A673 (cell line): ENCODE results near the gene F3. TPM values are rescaled to one million over a fixed set of nuclear protein-coding genes. Genes with fewer than 3 reads are reported as not detected.
A peak's percentile ranks its signal among the peaks of the same experiment; 100 is the strongest.

Experiments used
- BruUV-seq: library from RNA; stranded (reverse); fragments of 400-500 nt; replicated peaks from 2 replicates; lab custom pipeline; 2021; lab: Mats Ljungman, UMichigan
- CTCF ChIA-PET: fragments of 300-600 bp; sonication (Branson Sonifier 250); formaldehyde crosslinking; loops from one replicate; lab custom pipeline; 2022; ENCODE audit warnings: antibody characterized with exemption; lab: Charles Lee
- POLR2A ChIA-PET: fragments of 300-600 bp; sonication (Branson Sonifier 250); formaldehyde crosslinking; loops from one replicate; lab custom pipeline; 2022; ENCODE audit warnings: antibody characterized with exemption; ENCODE audit not compliant: low non-redundant PET; lab: Charles Lee
- DNase-seq: peaks from one replicate; pipeline ENCODE4 v3.0.0-alpha.2; 2015; ENCODE audit warnings: low spot score
- H3K27ac ChIP-seq: fragments of 200-600 bp; sonication (generic); 2 replicates; pipeline ENCODE4 v1.5.1; 2016; ENCODE audit warnings: mixed run types, low read depth, mild to moderate bottlenecking, mixed read lengths, antibody characterized with exemption, low read length; ENCODE audit not compliant: poor library complexity, severe bottlenecking
- H3K27me3 ChIP-seq: fragments of 200-600 bp; sonication (generic); replicated peaks from 2 replicates; pipeline ENCODE4 v1.6.1; 2017; ENCODE audit warnings: mixed run types, low read depth, mild to moderate bottlenecking, mixed read lengths, antibody characterized with exemption, low read length; ENCODE audit not compliant: insufficient read depth, poor library complexity
- H3K36me3 ChIP-seq: fragments of 200-600 bp; sonication (generic); 2 replicates; pipeline ENCODE4 v1.6.1; 2016; ENCODE audit warnings: mixed run types, mild to moderate bottlenecking, mixed read lengths, antibody characterized with exemption, low read length; ENCODE audit not compliant: insufficient read depth, poor library complexity, severe bottlenecking
- H3K4me1 ChIP-seq: fragments of 200-600 bp; sonication (generic); 2 replicates; pipeline ENCODE4 v1.6.1; 2017; ENCODE audit warnings: mixed run types, mild to moderate bottlenecking, mixed read lengths, antibody characterized with exemption, low read length; ENCODE audit not compliant: insufficient read depth, poor library complexity, severe bottlenecking
- H3K4me3 ChIP-seq: fragments of 200-600 bp; sonication (generic); 2 replicates; pipeline ENCODE4 v1.5.1; 2016; ENCODE audit warnings: low read depth, mixed run types, mild to moderate bottlenecking, mixed read lengths, low read length; ENCODE audit not compliant: poor library complexity, severe bottlenecking
- H3K9me3 ChIP-seq: fragments of 200-600 bp; sonication (generic); 2 replicates; pipeline ENCODE4 v1.6.1; 2016; ENCODE audit warnings: mixed run types, low read depth, mild to moderate bottlenecking, mixed read lengths, antibody characterized with exemption, low read length; ENCODE audit not compliant: poor library complexity, severe bottlenecking
- CTCF ChIP-seq: fragments of 300-800, 200-600 bp; sonication (generic); conservative IDR thresholded peaks from 2 replicates; pipeline ENCODE4 v1.5.1; 2017; ENCODE audit warnings: low read depth, mild to moderate bottlenecking, antibody characterized with exemption, low read length, moderate library complexity, mixed read lengths
- EZH2 ChIP-seq: fragments of 200-600 bp; sonication (generic); IDR thresholded peaks from 2 replicates; pipeline ENCODE4 v1.6.1; 2017; ENCODE audit warnings: borderline replicate concordance, low read depth, mild to moderate bottlenecking, mixed read lengths, antibody characterized with exemption, low read length; ENCODE audit not compliant: poor library complexity, severe bottlenecking
- intact Hi-C: fragments of 100-400 bp; cut with micrococcal nuclease; formaldehyde crosslinking; loops from one replicate; pipeline ENCODE4 v1.10.0; 2022; ENCODE audit not compliant: unreplicated experiment
- total RNA-seq: library from RNA; stranded (reverse); gene quantifications from 2 replicates; pipeline ENCODE4 v1.2.3, GENCODE V29; 2021

Gene F3
- total RNA-seq, 1 experiment from 2014 or later = 5.6 TPM

- Histone ChIP-seq H3K4me3 (no peak overlapping the region), H3K36me3 (peaks cover 9% of the 10 kb centered on the region), H3K27ac (no peak overlapping the region), H3K27me3 (no peaks in the 10 kb centered on the region), H3K4me1 (no peaks in the 10 kb centered on the region), H3K9me3 (no peaks in the 10 kb centered on the region)
- BruUV-seq = no TSS peak
- intact Hi-C loops = no loop called here
- ChIA-PET CTCF (no interaction called here), POLR2A (no interaction called here)
- TF ChIP-seq EZH2 (no peak), CTCF (no peak)
- no peak for DNase-seq
Observed at GRCh38 chr1:94535879-94536278, 5.7 kb downstream of the F3 start.

GRCh38 chr1:94535095-94535494 lies 6.5 kb downstream of the F3 start:
- POLR2A ChIA-PET = no interaction called here

GRCh38 chr1:94532077-94532476 lies 9.5 kb downstream of the F3 start:
- peaks cover 9% of the 10 kb centered on the region for H3K36me3 ChIP-seq
- no peaks in the 10 kb centered on the region for H3K27me3 ChIP-seq
- BruUV-seq = no TSS peak
- CTCF ChIA-PET = no interaction called here
- TF ChIP-seq CTCF (0 out of 2 replicates have a peak, but pooled peaks have one; percentile 28), EZH2 (no peak)
- H3K9me3 ChIP-seq = no peaks in the 10 kb centered on the region
- intact Hi-C loops = no loop called here
- H3K4me1 ChIP-seq = no peaks in the 10 kb centered on the region
- no peak overlapping the region for H3K27ac ChIP-seq
- POLR2A ChIA-PET = no interaction called here
- no peak overlapping the region for H3K4me3 ChIP-seq
- DNase-seq = no peak

More at GRCh38 chr1:94535095-94535494, 6.5 kb downstream of the F3 start:
- H3K27ac ChIP-seq = no peak overlapping the region
- CTCF ChIA-PET = no interaction called here
- H3K4me3 ChIP-seq = no peak overlapping the region
- no peaks in the 10 kb centered on the region for H3K9me3 ChIP-seq
- TF ChIP-seq EZH2 = no peak
- no peak for TF ChIP-seq CTCF
- intact Hi-C loops = no loop called here
- H3K4me1 ChIP-seq = no peaks in the 10 kb centered on the region
- DNase-seq = no peak
- no peaks in the 10 kb centered on the region for H3K27me3 ChIP-seq
- H3K36me3 ChIP-seq = peaks cover 9% of the 10 kb centered on the region
- no TSS peak for BruUV-seq
